Glutamatergic neuron (in vitro differentiated cells): ENCODE measurements around the gene IGSF23. TPM values are rescaled to one million over a fixed set of nuclear protein-coding genes. Genes with fewer than 3 reads are reported as not detected.
"Not testable (repeated sequence)": the region's sequence is repeated elsewhere in the genome, so short reads cannot be mapped to it uniquely, and the experiment has no call there.

Experiments
- DNase-seq: peaks from one replicate; pipeline ENCODE4 v3.0.0; 2022
- H3K27ac Mint-ChIP-seq: one replicate; pipeline ENCODE4 v1.8.0; 2020; ENCODE audit warnings: mild to moderate bottlenecking, mixed read lengths, inconsistent platforms; ENCODE audit not compliant: unreplicated experiment
- H3K27me3 Mint-ChIP-seq: one replicate; pipeline ENCODE4 v1.8.0; 2020; ENCODE audit warnings: mild to moderate bottlenecking, moderate library complexity, mixed read lengths, inconsistent platforms; ENCODE audit not compliant: unreplicated experiment
- H3K36me3 Mint-ChIP-seq: one replicate; pipeline ENCODE4 v1.8.0; 2020; ENCODE audit warnings: mild to moderate bottlenecking, mixed read lengths, inconsistent platforms; ENCODE audit not compliant: unreplicated experiment
- H3K4me1 Mint-ChIP-seq: one replicate; pipeline ENCODE4 v1.8.0; 2020; ENCODE audit warnings: mild to moderate bottlenecking, low read depth, mixed read lengths, inconsistent platforms; ENCODE audit not compliant: unreplicated experiment
- H3K4me3 Mint-ChIP-seq: one replicate; pipeline ENCODE4 v1.8.0; 2020; ENCODE audit warnings: mild to moderate bottlenecking, mixed read lengths, inconsistent platforms; ENCODE audit not compliant: unreplicated experiment
- H3K9me3 Mint-ChIP-seq: one replicate; pipeline ENCODE4 v1.8.0; 2020; ENCODE audit warnings: mild to moderate bottlenecking, moderate library complexity, mixed read lengths, inconsistent platforms; ENCODE audit not compliant: unreplicated experiment
- total RNA-seq: library from RNA; stranded (reverse); fragmentation: NEBNext Ultra II Directional; extraction: Animal tissue kit (Norgen Biotek cat#: 25700); gene quantifications from one replicate; pipeline ENCODE4 v1.2.1, GENCODE V29; 2021; ENCODE audit not compliant: unreplicated experiment
- TF ChIP-seq, protein P1 (sequence below): fragments of 200-600 bp; sonication (generic); IDR thresholded peaks from one replicate; pipeline ENCODE4 v1.5.0; 2021; ENCODE audit not compliant: partially characterized antibody, unreplicated experiment

The IGSF23 gene
- total RNA-seq, 1 donor from 2014 or later, result not detected

DNA sequence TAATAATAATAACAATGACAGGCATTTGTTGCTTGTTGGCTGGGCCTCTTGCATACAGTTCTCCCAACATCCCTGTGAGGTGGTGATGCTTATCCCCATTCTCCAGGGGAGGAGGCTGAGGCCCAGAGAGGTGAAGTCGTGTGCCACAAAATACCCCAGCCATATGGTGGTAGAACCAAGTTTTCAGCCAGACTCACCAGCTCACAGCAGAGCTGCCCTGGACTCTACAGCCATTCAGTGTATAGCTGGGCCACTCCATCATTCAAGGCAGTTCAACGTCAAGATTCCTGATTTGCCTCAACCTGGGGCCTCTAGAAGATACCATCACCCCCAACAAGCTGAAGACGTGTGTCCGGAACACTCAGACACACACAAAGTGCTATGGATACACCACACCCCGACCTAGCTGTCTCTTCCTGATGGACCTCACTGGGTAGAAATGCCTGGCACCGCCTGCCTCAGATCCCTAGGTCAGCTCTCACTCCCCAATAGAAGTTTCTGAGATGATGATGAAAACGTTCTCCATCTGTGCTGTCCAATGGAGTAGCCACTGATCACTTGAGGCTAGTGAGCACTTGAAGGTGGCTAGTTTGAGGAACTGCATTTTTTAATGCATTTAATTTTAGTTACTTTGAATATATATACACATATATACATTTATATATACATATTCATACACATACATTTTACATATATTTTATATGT, 53.6 kb downstream of the IGSF23 start:
- Mint-ChIP-seq H3K27me3 (no peaks in the 10 kb centered on the region), H3K36me3 (no peaks in the 10 kb centered on the region), H3K27ac (no peak overlapping the region), H3K9me3 (peaks cover 3% of the 10 kb centered on the region), H3K4me3 (no peak overlapping the region), H3K4me1 (peaks cover 6% of the 10 kb centered on the region)
- TF ChIP-seq, protein P1, sequence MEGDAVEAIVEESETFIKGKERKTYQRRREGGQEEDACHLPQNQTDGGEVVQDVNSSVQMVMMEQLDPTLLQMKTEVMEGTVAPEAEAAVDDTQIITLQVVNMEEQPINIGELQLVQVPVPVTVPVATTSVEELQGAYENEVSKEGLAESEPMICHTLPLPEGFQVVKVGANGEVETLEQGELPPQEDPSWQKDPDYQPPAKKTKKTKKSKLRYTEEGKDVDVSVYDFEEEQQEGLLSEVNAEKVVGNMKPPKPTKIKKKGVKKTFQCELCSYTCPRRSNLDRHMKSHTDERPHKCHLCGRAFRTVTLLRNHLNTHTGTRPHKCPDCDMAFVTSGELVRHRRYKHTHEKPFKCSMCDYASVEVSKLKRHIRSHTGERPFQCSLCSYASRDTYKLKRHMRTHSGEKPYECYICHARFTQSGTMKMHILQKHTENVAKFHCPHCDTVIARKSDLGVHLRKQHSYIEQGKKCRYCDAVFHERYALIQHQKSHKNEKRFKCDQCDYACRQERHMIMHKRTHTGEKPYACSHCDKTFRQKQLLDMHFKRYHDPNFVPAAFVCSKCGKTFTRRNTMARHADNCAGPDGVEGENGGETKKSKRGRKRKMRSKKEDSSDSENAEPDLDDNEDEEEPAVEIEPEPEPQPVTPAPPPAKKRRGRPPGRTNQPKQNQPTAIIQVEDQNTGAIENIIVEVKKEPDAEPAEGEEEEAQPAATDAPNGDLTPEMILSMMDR, result no peak
- no peak for DNase-seq

DNA sequence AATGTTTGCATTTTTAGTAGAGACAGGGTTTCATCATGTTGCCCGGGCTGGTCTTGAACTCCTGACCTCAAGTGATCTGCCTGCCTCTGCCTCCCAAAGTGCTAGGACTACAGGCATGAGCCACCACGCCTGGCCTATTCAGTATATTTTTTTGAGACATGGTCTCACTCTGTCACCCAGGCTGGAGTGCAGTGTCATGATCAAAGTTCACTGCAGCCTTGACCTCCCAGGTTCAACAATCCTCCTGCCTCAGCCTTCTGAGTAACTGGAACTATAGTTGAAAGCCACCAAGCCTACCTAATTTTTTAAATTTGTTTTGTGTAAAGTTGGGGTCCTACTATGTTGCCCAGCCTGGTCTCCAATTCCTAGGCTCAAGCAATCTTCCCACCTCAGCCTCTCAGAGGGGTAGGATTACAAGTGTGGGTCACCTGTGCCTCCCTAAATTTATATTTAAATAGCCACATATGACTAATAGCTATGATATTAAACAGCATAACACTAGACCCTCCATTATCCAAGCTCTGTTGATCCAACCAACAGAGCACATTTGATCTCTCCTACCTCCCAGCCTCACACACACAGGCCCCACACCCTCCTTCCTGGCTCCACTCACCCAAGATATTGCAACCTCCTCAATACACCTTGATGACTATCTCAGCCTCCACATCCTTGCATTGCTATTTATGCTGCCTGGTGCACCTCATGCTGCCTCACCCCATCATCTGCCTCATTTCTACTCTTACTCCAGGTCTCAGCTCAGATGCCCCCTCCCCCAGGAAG, 55.8 kb downstream of the IGSF23 start:
- H3K27ac Mint-ChIP-seq, result no peak overlapping the region
- TF ChIP-seq, protein P1, result no peak
- DNase-seq, result no peak
- H3K27me3 Mint-ChIP-seq, result no peaks in the 10 kb centered on the region
- H3K9me3 Mint-ChIP-seq, result no peaks in the 10 kb centered on the region
- no peaks in the 10 kb centered on the region for H3K4me1 Mint-ChIP-seq
- H3K4me3 Mint-ChIP-seq, result no peak overlapping the region
- H3K36me3 Mint-ChIP-seq, result no peaks in the 10 kb centered on the region

DNA sequence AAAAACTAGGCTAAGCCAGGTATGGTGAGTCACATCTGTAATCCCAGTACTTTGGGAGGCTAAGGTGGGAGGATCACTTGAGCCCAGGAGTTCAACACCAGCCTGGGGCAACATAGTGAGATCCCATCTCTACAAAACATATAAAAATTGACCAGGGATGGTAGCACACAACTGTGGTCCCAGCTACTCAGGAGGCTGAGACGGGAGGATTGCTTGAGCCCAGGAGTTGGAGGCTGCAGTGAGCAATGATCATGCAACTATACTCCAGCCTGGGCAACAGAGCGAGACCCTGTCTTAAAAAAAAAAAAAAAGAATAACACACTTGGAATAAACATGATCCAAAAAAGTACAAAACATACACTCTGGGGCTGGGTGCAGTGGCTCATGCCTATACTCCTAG, 56.7 kb downstream of the IGSF23 start:
- H3K27ac Mint-ChIP-seq, H3K4me1 Mint-ChIP-seq, H3K4me3 Mint-ChIP-seq, H3K36me3 Mint-ChIP-seq, H3K27me3 Mint-ChIP-seq, H3K9me3 Mint-ChIP-seq, DNase-seq: not testable (repeated sequence)

DNA sequence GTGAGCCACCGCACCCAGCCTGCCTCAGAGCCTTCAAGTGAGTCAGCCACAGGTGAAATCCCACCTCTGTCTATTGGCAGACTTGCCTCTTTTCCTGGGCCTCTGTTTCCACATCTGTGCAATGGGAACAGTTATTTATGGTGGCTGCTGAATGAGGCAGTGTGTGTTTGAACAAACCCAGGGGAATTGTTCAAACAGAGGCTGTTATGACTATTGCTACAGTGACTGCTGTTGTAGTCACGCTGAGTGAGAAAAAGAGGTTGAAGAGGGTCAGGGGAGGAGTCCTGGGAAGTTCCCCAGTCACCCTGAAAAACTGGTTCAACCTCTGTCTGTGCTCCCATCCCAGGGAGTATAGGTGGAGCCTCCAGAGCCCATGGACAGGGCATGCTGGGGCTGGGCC, 58.0 kb downstream of the IGSF23 start, which contains the start of gene CEACAM19:
CEACAM19 (plus strand) TSS at position 83 of the 400 bp plus-strand sequence. CDS start 450 bp downstream, outside the sequence.
- Mint-ChIP-seq H3K27ac (no peak within 1 kb of the TSS), H3K4me3 (no peak within 1 kb of the TSS), H3K4me1 (no peaks in the 10 kb centered on the region), H3K9me3 (no peaks in the 10 kb centered on the region), H3K36me3 (no peaks in the 10 kb centered on the region), H3K27me3 (no peaks in the 10 kb centered on the region)
- DNase-seq, result no peak
- TF ChIP-seq, protein P1, result no peak

DNA sequence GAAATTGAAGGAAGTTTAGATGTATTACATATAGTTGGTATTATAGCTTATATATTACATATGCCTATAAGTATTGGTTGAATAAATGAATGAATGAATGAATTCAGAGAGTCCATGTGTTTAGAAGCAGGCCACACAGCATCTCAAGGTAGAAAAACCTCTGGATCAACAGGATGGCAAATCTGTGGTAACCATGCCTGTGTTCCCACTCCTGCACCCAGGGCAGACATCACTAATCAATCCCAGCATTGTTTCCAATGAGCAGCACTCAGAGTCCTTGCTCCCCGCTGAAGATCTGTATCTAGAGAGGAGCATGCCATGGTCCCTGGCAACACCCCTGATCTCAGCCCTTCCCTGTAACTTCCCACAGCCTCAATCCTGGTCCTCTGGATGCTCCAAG, 58.9 kb downstream of the IGSF23 start:
- no peak overlapping the region for H3K27ac Mint-ChIP-seq
- H3K4me3 Mint-ChIP-seq, result no peak overlapping the region
- peaks cover 2% of the 10 kb centered on the region for H3K4me1 Mint-ChIP-seq
- no peak for DNase-seq
- TF ChIP-seq, protein P1, result no peak
- no peaks in the 10 kb centered on the region for H3K27me3 Mint-ChIP-seq
- H3K9me3 Mint-ChIP-seq, result peaks cover 2% of the 10 kb centered on the region
- H3K36me3 Mint-ChIP-seq, result no peaks in the 10 kb centered on the region
